ENCODE data around the gene UVRAG.

GRCh38 chr11:76073724-76074123 lies 258.7 kb downstream of the UVRAG start:
- TF ChIP-seq CTCF (IDR thresholded peaks at IDR 0.05 in 8 of 11, conservative IDR thresholded peaks at IDR 0.05 in 3 of 11) (no peak), POLR2A (IDR thresholded peaks at IDR 0.05) (no peak)

All from spleen (tissue), 7 donors.